HG02759 (cell line): Measurements from ENCODE around the gene PLXNA4.
"Not testable (repeated sequence)": the region's sequence is repeated elsewhere in the genome, so short reads cannot be mapped to it uniquely, and the experiment has no call there.

ENCODE experiments used
- ATAC-seq: cut with Tn5 transposase; IDR thresholded peaks from one replicate; pipeline ENCODE4 v1.9.1; 2021; ENCODE audit warnings: mild to moderate bottlenecking, moderate library complexity; ENCODE audit not compliant: unreplicated experiment

PLXNA4 gene, protein sequence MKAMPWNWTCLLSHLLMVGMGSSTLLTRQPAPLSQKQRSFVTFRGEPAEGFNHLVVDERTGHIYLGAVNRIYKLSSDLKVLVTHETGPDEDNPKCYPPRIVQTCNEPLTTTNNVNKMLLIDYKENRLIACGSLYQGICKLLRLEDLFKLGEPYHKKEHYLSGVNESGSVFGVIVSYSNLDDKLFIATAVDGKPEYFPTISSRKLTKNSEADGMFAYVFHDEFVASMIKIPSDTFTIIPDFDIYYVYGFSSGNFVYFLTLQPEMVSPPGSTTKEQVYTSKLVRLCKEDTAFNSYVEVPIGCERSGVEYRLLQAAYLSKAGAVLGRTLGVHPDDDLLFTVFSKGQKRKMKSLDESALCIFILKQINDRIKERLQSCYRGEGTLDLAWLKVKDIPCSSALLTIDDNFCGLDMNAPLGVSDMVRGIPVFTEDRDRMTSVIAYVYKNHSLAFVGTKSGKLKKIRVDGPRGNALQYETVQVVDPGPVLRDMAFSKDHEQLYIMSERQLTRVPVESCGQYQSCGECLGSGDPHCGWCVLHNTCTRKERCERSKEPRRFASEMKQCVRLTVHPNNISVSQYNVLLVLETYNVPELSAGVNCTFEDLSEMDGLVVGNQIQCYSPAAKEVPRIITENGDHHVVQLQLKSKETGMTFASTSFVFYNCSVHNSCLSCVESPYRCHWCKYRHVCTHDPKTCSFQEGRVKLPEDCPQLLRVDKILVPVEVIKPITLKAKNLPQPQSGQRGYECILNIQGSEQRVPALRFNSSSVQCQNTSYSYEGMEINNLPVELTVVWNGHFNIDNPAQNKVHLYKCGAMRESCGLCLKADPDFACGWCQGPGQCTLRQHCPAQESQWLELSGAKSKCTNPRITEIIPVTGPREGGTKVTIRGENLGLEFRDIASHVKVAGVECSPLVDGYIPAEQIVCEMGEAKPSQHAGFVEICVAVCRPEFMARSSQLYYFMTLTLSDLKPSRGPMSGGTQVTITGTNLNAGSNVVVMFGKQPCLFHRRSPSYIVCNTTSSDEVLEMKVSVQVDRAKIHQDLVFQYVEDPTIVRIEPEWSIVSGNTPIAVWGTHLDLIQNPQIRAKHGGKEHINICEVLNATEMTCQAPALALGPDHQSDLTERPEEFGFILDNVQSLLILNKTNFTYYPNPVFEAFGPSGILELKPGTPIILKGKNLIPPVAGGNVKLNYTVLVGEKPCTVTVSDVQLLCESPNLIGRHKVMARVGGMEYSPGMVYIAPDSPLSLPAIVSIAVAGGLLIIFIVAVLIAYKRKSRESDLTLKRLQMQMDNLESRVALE (N-terminal part only)

DNA sequence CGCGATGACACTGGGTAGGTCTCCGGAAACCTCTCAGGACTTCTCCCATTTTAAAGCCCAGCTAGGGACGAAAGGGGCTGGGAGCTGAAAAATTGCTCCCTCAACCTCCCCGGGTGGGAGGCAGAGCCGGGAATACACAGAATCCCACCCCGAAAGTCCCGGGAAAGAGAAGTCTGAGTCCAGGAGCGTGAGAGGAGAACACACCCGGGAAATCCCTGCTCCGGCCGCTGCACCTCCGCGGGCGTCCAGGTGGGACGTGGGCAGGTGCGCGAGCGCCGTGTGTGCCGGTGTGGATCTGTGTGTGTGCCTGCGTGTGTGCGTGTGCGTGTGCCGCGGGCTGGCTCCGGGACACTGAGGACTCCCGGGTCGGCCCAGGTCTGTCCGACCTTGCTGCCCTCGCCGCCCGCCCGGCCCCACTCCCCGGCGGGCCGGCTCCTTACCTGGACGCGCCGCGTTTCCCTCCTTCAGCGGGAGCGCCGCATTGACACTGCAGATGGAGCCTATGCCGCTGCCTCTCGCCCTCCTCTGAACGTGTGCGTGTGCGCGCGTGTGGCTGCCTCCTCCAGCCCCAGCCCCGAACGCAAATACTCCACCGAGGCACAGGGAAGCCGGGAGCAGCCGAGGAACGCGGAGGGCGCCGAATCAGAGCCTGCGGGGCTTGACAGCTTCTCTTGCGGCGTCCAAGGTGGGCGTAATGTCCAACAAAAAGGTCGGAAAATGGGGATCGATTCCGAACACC lies at the start of gene PLXNA4:
Gene PLXNA4, minus strand, starts transcription at position 489 of the 739 bp plus-strand sequence. CDS start 67,777 bp downstream, outside the sequence.
- no peak for ATAC-seq

DNA sequence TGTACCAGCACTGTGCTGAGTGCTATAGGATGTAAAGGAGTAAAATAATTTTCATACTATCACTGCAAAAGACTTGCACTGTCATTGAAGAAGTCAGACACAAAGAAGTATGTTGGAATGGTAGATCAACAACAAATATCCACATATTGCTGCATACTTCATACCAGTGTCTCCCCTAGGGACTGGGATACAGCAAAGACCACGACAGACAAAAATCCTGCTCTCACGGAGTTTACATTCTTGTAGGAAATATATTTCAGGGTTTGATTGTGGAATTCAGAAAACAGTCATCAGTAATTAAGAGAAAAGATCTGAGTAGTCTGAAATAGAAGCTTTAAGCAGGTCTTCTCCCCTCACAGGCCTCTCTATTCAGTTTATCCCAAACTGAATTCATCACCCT lies 49.4 kb upstream of the PLXNA4 start:
- no peak for ATAC-seq

DNA sequence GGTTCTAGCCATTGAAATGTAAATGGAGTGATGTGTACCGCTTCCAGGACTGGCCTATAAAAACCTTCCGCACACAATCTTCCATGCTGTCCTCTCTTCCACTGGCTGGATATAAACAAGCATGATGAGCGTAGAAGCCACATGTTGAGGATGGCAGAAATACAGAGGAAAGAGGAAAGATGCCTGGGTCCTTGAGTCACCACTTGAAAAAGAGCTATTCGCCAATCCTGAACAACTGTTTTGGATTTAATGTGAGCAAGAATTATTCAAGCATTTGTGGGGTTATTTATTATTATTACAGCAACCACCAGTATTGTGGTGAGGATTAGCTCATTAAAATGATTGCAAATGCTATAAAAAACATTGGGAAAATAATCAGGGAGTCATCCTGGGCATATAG lies 45.8 kb upstream of the PLXNA4 start:
- no peak for ATAC-seq

DNA sequence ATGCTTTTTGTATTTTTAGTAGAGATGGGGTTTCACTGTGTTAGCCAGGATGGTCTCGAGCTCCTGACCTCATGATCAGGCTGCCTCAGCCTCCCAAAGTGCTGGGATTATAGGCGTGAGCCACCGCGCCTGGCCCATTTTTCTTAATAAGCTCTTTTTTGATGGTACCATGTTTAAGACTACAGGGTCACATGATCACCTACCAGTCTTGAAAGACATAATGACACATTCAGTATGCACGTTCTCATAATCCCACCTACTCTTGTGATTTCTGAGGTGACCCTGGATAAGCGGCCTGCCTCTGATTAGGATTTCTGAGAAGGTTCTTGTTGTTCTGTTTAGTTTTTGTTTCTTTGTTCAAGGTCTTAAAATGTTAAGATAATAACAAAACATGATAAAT lies 43.7 kb upstream of the PLXNA4 start:
- ATAC-seq = no peak

DNA sequence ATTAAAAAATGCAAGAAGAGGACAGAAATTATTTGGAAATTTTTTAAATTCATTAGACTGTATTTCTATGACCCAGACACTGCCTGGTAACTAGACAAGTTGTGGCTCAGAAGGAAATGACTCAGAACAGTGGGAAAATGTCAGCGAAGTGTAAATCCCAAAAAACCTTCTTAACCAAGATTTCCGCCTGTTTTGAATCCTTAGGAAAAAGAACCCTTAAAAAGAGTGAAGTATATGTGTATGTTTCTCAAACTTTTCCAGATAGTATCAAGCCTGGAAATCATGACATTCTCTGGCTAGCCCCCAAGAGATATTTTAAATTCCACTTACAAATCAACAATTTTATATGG lies 42.7 kb upstream of the PLXNA4 start:
- no peak for ATAC-seq

DNA sequence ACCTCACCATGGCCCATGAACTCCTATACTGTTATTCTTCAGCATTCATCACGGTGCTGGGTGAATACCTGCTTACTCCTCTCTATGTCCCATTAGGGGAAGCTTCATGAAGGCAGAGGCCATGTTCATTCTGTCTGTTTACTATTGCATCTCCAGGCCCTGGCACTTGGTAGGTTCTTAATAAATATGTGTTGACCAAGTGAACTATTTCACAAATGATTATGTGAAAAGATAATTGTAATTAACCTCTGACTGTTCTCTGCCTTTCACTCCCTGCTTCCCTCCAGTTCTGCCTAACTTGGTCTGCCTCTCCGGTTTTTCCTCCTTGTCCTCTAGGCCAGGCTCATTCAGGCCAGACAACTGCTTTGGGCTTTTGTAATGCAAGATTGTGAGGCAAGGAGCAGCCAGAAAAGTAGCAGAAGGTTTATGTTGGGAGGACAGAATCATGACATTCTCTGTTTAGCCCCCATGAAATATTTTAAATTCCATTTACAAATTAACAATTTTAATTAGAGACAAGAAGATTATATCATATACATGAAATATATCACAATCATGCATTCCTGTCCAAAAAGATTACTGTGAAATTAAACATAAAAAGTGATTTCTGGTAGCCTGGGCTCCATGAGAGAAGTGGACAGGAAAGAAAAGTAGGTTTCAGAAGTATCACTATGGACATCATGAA lies 42.1 kb upstream of the PLXNA4 start:
- no peak for ATAC-seq

DNA sequence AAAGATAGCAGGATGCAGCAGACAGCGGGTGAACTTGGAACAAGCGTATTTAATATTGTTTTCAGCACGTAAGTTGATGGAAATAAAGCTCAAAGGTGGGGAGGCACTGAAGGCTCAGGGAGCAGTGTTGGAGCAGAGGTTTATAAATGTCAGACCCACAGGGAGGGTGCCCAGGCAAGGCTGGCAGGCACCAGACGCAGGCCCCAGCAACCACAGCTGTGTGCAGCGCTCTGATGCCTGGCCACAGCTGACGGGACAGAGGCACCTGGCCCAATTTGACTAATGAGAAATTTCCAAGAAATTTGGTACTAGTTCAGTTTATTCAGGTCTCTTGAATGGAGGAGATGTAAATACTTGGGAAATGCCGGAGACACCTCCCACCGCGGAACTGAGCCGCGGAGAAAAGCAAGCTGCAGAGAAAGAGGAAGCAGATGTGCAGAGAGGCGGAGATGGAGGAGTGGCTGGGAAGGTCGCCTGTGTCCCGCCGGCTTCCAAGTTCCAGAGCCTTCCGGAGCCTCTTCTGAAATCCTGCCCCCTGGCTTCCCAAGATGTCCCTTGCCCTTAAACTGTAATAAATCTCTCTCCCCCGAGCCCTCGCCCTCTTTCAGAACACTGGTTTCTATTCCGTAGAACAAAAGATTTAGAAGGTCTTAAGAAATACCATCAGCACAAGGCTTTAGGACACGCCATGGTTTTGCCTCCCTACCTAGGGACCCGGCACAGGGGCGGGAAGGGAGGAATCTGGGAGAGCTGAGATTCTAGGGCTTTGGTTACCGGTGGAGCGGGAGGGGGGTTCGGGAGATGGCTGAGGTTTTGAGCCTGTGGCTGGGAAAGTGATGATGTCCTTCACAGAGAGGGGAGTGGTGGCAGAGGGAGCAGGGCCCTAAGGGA lies 38.4 kb upstream of the PLXNA4 start:
- no peak for ATAC-seq

DNA sequence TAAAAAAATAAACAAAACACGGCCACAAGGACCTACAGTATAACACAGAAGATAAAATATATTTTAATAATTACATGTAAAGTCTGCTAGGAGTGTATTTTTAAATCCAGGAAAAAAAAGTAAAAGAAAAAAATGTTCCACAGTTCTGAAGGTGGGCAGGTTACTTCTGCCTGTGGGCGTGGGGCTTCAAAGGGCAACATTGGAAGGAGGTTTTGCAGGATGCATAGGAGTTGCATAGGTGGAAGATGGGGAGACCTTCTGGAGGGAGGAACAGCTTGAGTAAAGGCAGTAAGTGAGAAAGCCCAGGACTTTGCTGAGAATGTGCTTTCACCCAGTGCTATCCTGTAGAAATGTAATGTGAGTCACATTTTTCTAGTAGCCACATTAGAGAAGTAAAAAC lies 37.5 kb upstream of the PLXNA4 start:
- no peak for ATAC-seq

DNA sequence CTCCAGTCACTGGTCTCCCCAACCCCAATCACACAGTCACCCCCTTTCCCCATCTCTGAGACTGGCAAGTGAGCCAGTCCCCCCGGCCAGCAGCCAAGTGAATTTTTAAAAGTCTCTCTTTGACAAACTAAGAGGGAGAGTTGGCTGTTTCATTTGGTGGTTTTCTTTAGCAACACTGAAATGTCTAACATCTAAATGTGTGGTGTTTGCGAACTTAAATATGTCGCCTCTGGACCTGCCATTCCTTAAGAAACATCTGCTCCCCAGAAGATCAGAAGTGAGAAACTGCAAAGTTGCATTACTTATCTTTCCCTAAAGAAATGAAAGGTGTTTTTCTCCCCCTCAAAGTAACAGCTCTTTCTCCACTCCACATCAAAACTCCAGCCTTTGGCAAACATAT lies 34.7 kb upstream of the PLXNA4 start:
- ATAC-seq = no peak

DNA sequence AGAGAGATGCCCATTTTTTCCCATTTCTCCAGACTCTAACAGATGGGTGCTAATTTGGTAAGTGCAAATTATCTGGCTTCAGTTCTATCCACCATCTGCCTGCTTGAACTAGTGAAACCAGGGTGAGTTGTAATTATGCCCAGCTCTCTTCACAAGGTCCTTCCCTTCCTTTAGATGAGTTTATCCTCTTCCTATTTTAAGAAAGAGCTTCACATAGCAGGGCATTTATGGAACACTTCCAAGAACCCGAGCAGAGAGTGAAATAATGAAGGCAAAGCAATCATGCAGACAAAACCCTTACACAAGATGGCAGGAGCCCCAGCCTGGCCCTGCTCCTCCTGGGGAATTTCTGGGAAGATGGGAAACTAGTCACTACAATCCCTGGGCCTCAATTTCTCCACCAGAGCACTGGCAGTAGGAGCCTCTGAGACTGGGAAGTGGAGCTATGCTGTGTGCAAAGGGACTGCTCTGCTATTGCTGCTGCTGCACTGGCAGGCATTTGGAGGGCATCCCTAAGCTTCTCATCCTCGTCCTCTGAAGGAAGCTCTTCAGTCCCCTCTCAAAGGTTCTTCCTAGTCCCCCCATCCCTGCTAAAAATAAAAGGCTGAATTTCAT lies 33.7 kb upstream of the PLXNA4 start:
- ATAC-seq = no peak

DNA sequence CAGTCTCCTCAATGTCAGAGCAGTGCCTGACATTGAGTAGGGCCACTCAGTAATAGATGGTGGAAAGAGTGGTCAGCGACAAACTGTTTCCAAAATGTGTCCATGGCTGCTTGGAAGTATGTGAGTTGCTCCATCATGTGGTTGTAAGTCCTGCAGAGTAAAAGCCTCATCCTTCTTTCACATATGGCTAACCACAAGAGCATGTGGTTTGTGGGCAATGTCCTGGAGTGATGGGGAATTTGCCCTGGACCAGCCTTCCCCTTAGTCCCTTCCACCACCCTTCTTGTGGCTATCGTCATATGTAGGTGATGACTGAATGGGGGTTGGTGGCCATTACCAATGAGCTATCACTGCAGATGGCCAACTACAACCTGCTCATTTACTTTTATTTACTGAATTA lies 33.0 kb upstream of the PLXNA4 start:
- ATAC-seq = no peak

DNA sequence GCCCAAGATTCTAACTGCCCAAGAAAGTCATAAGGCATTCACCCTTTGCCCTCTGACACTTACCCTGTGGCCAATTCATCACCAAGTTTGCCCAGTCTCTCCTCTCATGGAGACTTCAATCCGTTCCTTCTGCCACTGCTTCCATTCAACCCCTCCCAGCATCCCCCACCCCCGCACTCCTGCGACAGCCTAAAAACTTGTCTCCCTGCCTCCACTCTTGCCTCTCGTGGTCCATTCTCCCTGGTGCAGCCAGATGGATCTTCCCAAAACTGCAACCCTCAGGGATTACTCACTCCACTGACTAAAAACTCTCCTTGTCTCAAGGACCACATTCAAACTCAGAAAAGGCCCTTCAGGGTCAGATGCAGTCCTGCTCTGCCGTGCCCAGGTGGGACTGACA lies 32.3 kb upstream of the PLXNA4 start:
- ATAC-seq = no peak

DNA sequence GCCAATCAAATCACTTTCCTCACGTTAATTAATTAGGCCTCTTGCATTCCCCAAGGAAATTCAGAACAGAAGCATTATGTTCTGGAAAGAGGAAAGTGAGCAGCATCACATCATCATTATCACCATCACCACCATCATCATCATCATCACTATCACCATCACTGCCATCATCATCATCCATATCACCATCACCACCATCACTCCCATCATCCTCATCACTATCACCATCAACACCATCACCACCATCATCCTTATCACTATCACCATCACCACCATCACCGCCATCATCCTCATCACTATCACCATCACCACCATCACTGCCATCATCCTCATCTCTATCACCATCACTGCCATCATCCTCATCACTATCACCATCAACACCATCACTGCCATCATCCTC lies 31.4 kb upstream of the PLXNA4 start:
- no peak for ATAC-seq

DNA sequence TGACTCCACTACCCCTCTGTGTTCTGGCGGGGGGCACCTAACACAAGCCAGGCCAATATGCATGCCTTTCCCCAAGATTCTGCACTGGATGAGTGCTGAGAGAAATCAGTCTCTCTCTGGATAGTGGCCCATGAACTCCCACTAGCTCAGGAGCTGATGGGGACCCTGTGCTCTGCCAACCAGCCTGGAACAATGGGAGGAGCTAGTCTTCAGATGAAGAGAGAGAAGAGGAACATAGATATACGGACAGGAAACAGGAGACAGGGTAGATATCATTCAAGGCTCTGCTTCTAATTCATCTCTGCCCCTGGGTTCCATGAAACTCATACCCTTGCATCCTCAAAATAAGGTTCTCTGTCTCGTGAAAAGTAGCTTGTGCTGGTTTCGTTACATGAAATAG lies 27.9 kb upstream of the PLXNA4 start:
- no peak for ATAC-seq

DNA sequence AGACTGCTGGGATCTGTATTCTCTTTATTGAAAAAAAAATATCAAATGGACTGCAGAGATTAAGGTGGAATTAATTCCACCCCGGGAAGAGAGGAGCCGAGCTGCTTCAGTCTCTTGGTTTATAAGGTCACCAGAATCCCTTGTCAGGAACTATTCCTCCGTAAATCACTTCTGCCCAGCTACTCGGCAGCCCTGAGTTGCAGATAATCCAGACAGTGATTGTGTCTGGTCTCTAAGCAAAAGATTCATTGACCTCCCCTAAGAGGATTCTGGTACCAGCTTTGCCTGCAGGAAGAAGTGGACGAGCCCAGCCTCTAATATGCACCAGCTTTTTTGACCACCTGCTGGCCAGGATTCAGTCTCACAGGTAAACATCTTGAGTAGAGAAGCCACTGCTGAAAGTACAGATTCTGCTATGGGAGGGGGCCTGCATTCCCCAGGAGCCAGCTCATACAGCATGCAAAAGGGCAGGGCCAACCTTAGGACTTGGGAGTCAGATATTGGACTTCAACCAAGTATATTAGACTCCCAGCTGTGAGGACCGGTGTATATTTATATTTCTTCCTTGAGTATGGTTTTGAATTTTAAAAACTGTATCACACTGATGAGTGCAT lies 27.1 kb upstream of the PLXNA4 start:
- no peak for ATAC-seq

DNA sequence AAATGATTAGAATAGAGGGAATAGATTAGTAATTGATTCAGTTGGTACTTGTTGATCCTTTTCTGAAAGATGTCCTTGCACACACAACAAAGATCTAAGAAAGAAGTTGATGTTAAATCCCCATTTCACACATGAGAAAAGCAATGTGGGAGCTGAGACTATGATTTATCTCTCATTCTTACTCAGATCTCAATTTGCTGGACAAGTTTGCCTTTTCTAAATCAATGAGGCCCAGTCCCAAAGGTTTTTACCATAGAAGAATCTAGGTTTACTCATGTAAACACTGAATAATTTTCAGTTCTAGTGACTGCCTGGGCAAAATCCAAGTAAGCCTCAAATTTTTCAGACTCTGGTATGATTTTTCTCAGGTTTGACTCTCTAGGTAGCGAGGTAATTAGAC lies 25.5 kb upstream of the PLXNA4 start:
- ATAC-seq = no peak

DNA sequence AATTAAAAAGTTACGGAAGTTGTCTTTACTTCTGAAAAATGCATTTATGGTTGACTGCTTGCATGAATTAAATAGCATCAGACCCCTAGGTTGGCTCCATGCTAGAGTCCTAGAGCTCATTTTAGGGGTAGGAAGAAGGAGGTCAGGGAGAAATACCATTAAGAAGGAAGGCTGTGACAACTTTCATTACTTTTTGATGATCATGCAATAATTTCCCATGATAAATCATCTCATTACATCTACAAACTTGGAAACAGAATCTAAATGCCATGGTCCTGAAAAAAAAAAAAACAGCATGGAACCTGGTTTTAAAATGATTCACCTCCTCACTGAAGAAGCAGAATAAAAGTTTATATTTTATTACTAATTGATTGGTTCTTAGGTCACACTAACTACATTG lies 20.3 kb upstream of the PLXNA4 start:
- no peak for ATAC-seq

DNA sequence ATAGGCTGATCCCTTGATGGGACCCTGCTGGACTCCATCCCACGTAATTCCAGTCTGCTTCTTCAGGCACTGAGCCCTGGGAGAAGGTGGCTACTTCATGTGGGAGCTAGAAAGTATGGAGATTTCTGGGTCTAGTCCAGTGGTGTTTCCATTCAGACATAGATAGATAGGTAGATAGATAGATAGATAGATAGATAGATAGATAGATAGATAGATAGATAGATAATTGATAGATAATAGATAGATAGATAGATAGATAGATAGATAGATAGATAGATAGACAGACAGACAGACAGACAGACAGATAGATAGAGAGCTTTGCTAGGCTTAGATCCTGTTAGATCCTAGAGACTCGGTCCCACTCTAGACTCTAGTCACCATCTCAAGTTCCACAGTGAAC lies 18.5 kb upstream of the PLXNA4 start:
- not testable (repeated sequence) for ATAC-seq
